ENCODE data around the gene NTRK3. TPM values are rescaled to one million over a fixed set of nuclear protein-coding genes. Genes with fewer than 3 reads are reported as not detected.
A peak's percentile ranks its signal among the peaks of the same experiment; 100 is the strongest.
"Not testable (repeated sequence)": the region's sequence is repeated elsewhere in the genome, so short reads cannot be mapped to it uniquely, and the experiment has no call there.

NTRK3 gene
- total RNA-seq, 6 donors from 2014 or later = 1.4 to 11.5 (median 2.4) TPM

- H3K4me1 ChIP-seq = no peaks in the 10 kb centered on the region
- no peak overlapping the region for H3K4me3 ChIP-seq
- TF ChIP-seq POLR2AphosphoS5 (IDR thresholded peaks at IDR 0.05) = no peak
- no peak for TF ChIP-seq CTCF (IDR thresholded peaks at IDR 0.05)
- TF ChIP-seq POLR2A (IDR thresholded peaks at IDR 0.05) = no peak
- no peak for TF ChIP-seq EP300 (IDR thresholded peaks at IDR 0.05)
- no peaks in the 10 kb centered on the region for H3K27me3 ChIP-seq
- no peaks in the 10 kb centered on the region for H3K9me3 ChIP-seq
- no peaks in the 10 kb centered on the region for H3K36me3 ChIP-seq
- no peak overlapping the region for H3K27ac ChIP-seq
- 83 to 84% methylated on average over 3 of the region's 3 CpGs for WGBS, 2 donors
- no peak for ATAC-seq (ENCODE audit: low FRiP score in 2 of 2)
- DNase-seq = no peak
Observed at GRCh38 chr15:87846746-87847145, 409.8 kb downstream of the NTRK3 start.

- Histone ChIP-seq H3K27ac (no peak overlapping the region), H3K9me3 (no peaks in the 10 kb centered on the region), H3K27me3 (no peaks in the 10 kb centered on the region), H3K36me3 (no peaks in the 10 kb centered on the region), H3K4me1 (no peaks in the 10 kb centered on the region), H3K4me3 (no peak overlapping the region)
- TF ChIP-seq POLR2A (IDR thresholded peaks at IDR 0.05) (no peak), CTCF (IDR thresholded peaks at IDR 0.05) (no peak), POLR2AphosphoS5 (IDR thresholded peaks at IDR 0.05) (no peak), EP300 (IDR thresholded peaks at IDR 0.05) (no peak)
- peak in 1 of 2 donors; percentile 16 for DNase-seq
- ATAC-seq (ENCODE audit: low FRiP score in 2 of 2) = peak in 1 of 2 donors; percentile 49
- WGBS, 2 donors = 93 to 96% methylated on average over 3 of the region's 3 CpGs
Observed at GRCh38 chr15:87843312-87843711, 413.2 kb downstream of the NTRK3 start.

- 71% methylated on average over 1 of the region's 1 CpG; no CpG with 5 or more reads in 1 of the 2 donors for WGBS, 2 donors
- peak in 1 of 2 donors; percentile 49 for DNase-seq
Observed at GRCh38 chr15:87841426-87841998, 415.0 kb downstream of the NTRK3 start.

GRCh38 chr15:87835830-87836229 lies 420.7 kb downstream of the NTRK3 start:
- not testable (repeated sequence) for H3K36me3 ChIP-seq; H3K27me3 ChIP-seq; DNase-seq; H3K4me3 ChIP-seq; ATAC-seq (ENCODE audit: low FRiP score in 2 of 2); H3K27ac ChIP-seq; H3K9me3 ChIP-seq; H3K4me1 ChIP-seq
- WGBS, 2 donors = 91 to 100% methylated on average over 2 of the region's 2 CpGs

More at GRCh38 chr15:87841426-87841998, 415.0 kb downstream of the NTRK3 start:
- H3K4me3 ChIP-seq = no peak overlapping the region
- H3K36me3 ChIP-seq = no peaks in the 10 kb centered on the region
- no peak for ATAC-seq (ENCODE audit: low FRiP score in 2 of 2)
- H3K9me3 ChIP-seq = no peaks in the 10 kb centered on the region
- TF ChIP-seq POLR2A (IDR thresholded peaks at IDR 0.05) (no peak), EP300 (IDR thresholded peaks at IDR 0.05) (no peak), POLR2AphosphoS5 (IDR thresholded peaks at IDR 0.05) (no peak), CTCF (IDR thresholded peaks at IDR 0.05) (no peak)
- H3K4me1 ChIP-seq = no peaks in the 10 kb centered on the region
- H3K27ac ChIP-seq = no peak overlapping the region
- H3K27me3 ChIP-seq = no peaks in the 10 kb centered on the region

GRCh38 chr15:87833333-87833732 lies 423.2 kb downstream of the NTRK3 start:
- not testable (repeated sequence) for DNase-seq; H3K27me3 ChIP-seq; H3K4me1 ChIP-seq; H3K27ac ChIP-seq; H3K4me3 ChIP-seq; ATAC-seq (ENCODE audit: low FRiP score in 2 of 2); H3K9me3 ChIP-seq; H3K36me3 ChIP-seq
- 81 to 95% methylated on average over 4 to 5 of the region's 5 CpGs for WGBS, 2 donors

GRCh38 chr15:87829332-87830050 lies 427.0 kb downstream of the NTRK3 start:
- 67 to 72% methylated on average over 4 of the region's 4 CpGs for WGBS, 2 donors
- no peak overlapping the region for H3K4me3 ChIP-seq
- no peaks in the 10 kb centered on the region for H3K36me3 ChIP-seq
- peak in 1 of 2 donors; percentile 25 for DNase-seq
- ATAC-seq (ENCODE audit: low FRiP score in 2 of 2) = peak in 1 of 2 donors; percentile 32
- no peaks in the 10 kb centered on the region for H3K27me3 ChIP-seq
- no peak for TF ChIP-seq POLR2AphosphoS5 (IDR thresholded peaks at IDR 0.05)
- TF ChIP-seq CTCF (IDR thresholded peaks at IDR 0.05) = no peak
- TF ChIP-seq EP300 (IDR thresholded peaks at IDR 0.05) = no peak
- no peak for TF ChIP-seq POLR2A (IDR thresholded peaks at IDR 0.05)
- no peaks in the 10 kb centered on the region for H3K9me3 ChIP-seq
- no peak overlapping the region for H3K27ac ChIP-seq
- no peaks in the 10 kb centered on the region for H3K4me1 ChIP-seq

Measured in upper lobe of left lung (tissue), 6 donors.